Effector CD4-positive, alpha-beta T cell (primary cell): ENCODE measurements around the gene TMEM150C.
A peak's percentile ranks its signal among the peaks of the same experiment; 100 is the strongest.

ENCODE experiments used
- DNase-seq: peaks from one replicate; pipeline ENCODE4 v3.0.0-alpha.2; 2020

Gene TMEM150C

GRCh38 chr4:82469791-82470345 lies 91.9 kb downstream of the TMEM150C start:
- no peak for DNase-seq

DNA sequence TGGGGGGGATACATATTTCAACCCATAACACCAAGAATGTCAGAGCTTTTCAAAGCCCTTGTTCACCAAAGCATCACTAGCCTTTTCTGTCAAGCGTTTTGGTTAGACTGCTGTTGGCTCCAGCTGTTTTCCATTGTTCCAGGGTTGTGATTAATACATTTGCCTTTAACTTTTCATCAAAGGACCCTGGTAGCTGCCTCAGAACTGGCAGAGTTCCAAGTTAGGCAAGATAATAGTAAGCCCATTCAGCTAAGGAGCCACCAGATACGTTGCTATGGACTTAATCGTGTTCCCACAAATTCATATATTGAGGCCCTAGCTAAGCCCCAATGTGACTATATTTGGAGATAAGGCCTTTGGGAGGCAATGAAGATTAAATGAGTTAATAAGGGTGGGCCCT lies 94.3 kb downstream of the TMEM150C start:
- DNase-seq: no peak

- DNase-seq: no peak
Observed at GRCh38 chr4:82463221-82463620, 98.6 kb downstream of the TMEM150C start.

GRCh38 chr4:82462415-82462831 lies 99.4 kb downstream of the TMEM150C start:
- DNase-seq: peak; percentile 82

DNA sequence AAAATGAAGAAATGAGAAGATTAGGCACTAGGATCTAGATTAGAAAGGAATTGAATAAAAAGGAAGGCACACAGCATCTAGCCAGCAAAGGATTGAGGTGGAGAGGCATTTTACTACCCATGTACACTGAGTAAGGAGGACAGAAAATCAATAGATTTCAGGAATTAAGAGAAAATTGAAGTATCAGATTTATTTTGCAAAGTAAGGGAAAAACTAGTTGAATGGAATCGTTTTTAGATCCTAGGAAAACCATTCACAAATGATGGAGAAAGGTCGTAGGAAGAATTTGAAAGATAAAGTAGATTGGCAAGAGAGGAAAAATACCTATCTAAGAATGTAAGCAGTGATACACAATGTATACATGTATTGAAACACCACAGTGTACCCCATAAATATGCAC lies 100.1 kb downstream of the TMEM150C start:
- no peak for DNase-seq

DNA sequence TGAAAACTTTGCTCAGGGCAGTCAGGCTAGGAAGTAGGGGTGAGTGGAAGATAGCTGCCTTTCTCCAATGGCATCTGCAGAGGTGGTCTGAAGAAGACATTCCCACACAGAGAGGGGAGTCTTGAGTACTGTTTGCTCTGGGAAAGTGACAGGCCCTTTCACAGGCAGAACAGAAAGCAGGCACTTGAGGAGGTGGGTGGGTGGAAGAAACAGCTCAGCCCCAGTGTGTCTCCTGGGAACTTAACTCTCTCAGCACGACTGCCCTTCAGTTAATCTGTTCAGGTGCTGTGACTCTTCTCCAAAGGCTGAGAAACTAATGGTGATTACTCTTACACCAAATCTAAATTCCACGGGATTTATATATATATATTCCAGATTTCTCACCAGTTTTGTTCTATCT lies 103.1 kb downstream of the TMEM150C start:
- DNase-seq: no peak

DNA sequence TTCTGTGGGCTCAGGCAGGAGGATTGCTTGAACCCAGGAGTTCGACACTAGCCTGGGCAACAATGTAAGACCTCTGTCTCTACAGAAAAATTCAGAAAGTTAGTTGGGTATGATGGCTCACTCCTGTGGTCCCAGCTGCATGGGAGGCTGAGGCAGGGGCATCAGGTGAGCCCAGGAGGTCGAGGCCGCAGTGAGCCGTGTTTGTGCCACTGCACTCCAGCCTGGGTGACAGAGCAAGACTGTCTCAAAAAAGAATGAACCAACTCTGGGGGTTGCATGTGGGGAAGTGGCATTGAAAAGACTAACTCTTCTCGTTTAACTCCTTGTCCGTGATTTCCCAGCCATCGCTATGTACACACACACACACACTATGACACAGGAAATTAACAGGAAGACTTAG lies 104.5 kb downstream of the TMEM150C start:
- no peak for DNase-seq

DNA sequence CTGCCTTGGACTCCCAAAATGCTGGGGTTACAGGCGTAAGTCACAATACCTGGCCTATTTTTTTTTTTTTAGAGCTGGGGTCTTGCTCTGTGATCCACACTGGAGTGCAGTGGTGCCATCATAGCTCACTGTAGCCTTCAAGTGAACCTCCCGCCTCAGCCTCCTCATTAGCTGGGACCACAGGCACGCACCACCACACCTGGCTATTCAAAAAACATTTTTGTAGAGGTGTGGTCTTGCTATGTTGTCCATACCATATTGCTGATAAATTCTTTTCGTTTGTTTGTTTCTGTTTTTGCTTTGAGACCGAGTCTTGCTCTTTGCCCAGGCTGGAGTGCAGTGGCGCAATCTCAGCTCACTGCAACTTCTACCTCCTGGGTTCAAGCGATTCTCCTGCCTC lies 109.8 kb downstream of the TMEM150C start:
- no peak for DNase-seq

DNA sequence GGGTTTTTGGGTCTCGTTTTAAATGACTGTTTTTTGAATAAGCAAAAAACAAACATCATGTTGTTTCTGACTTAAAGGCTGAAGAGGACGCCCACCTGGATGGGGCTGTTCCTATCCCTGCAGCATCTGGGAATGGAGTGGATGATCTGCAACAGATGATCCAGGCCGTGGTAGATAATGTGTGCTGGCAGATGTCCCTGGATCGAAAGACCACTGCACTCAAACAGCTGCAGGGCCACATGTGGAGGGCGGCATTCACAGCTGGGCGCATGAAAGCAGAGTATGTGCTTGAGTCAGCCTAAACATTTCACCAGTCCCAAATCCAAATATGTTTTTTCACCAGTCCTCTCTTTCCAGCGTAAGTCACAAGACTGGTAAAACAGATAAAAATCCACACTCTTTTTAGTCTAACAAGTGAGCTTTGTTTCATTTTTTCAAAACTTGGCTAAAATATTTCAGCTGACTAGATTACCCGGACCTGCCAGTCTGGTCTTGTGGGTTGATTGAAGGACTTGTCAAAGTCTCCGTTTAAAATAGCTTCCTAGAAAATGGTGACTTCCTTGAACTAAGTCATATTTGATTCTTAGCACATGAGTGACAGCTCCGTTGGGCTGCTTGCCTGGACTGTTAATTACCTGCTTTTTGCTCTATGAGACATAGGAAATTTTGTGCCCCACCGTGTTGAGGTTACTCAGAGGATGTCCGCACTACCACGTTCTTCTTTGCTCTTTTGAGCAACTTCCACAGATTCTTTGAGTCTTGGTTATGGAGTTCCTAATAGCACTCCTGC lies 110.6 kb downstream of the TMEM150C start:
- DNase-seq: no peak

- no peak for DNase-seq
Observed at GRCh38 chr4:82447886-82448285, 113.9 kb downstream of the TMEM150C start.

DNA sequence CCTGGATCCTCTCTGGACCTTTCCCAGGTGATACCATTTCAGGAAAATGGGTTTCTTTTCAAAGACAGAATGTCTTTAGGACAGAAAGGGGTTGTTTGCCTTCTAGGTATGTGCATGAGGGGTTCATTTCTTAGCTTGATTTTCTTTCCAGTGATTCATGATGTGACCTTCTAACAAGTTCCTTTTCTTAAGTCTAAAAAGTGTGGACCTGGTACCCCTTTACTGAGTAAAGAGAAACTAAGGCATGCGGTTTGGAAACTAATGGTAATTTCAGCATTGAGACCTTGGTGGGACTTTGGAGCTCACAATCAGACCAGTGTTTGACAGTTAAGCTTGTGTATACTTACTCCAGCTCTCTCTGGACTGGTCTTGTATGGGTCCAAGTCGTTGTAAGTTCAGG lies 122.7 kb downstream of the TMEM150C start:
- DNase-seq: no peak

DNA sequence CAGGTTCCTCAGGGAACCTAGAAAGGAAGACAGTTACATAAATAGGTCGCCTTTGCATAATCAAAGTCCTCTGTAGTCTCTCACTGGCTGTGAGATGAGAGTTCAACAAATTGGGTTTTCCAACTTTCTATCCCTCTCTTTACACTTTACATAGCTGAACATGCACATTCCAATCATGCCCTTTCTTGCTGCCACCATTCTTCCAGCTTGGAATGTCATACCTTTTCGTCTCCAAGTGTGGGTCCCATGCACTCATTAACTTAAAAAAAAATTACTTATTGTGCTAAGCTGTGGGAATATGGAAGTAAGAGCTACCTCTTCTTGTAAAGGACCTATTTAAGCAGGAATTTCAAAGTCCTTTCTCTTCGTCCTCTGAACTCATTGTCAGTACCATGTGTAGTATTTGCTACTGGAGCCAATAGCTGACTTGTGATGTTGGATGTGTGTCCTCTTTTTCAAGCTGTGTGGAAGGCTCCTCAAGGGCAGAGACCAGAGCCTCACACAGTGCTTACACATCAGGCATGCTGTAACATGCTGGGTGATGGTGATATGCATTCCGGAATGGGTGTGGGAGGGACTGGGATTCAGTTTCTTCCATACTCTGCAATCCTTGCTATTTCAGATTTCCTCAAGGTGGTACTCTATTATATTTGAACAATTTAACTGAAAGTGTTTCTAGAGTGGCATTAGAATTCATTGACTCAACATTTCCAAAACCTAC lies 124.3 kb downstream of the TMEM150C start:
- DNase-seq: no peak

GRCh38 chr4:82436780-82437179 lies 125.0 kb downstream of the TMEM150C start:
- no peak for DNase-seq

DNA sequence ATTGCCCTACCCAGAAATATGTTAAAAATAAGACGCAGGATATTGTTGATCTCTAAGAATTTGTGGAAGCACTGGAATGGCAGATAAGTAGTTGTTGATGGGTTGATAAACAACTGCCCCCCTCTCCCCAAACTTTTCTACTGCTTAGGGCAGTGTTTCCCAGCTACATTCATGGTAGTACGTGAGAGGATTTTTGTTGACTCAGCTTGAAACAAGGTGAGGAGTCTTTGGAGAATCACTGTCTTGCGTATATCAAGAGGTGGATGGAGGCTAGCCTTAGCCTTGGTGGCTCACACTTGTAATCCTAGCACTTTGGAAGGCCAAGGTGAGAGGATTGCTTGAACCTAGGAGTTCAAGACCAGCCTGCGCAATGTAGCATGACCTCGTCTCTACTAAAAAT lies 125.7 kb downstream of the TMEM150C start:
- DNase-seq: no peak

DNA sequence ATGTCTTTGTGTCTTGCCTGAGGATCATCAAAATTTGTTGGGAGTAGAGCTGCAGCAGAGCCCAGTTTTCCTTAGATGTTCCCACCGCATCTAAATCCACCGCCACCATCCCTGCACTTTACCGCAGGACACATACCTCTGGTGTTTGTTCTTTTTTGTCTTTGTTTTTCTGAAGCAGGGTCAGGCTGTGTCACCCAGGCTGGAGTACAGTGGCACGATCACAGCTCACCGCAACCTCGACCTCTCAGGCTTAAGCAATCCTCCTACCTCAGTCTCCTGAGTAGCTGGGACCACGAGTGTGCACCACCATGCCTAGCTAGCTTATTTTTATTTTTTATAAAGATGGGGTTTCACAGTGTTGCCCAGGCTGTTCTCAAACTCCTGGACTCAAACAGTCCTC lies 126.8 kb downstream of the TMEM150C start:
- no peak for DNase-seq

- DNase-seq: no peak
Observed at GRCh38 chr4:82433791-82434190, 128.0 kb downstream of the TMEM150C start.
